Neural progenitor cell (in vitro differentiated cells): ENCODE data around the gene FBLN2.

Experiments
- EZH2 ChIP-seq: fragments of 200-600 bp; sonication (generic); IDR thresholded peaks from 2 replicates; pipeline ENCODE4 v1.6.1; 2017; ENCODE audit warnings: antibody characterized with exemption, mild to moderate bottlenecking, moderate library complexity
- TF ChIP-seq, protein P1 (sequence below): fragments of 200-600 bp; sonication (generic); IDR thresholded peaks from 2 replicates; pipeline ENCODE4 v1.5.1; 2017; ENCODE audit warnings: antibody characterized with exemption, mild to moderate bottlenecking

DNA sequence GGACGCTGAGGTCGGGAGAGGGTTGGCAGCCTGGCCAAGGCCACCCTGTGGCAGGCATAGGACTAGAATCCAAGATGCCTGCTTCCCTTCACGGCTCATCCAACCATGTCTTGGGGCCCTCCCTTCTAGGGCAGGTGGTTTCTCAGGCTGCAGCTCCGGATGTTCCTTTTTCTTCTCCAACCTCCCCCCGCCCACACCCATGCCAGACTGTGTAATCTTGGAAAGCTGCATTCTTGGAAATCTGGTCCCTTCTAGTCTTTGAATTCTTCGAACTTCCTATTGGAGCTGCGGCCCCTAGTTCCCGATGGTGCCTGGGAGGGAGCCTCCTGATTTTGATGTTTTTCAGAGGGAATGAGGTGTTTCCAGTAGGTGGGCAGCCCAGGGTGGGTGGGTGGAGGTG is 109.8 kb downstream of the FBLN2 start:
- TF ChIP-seq, protein P1, sequence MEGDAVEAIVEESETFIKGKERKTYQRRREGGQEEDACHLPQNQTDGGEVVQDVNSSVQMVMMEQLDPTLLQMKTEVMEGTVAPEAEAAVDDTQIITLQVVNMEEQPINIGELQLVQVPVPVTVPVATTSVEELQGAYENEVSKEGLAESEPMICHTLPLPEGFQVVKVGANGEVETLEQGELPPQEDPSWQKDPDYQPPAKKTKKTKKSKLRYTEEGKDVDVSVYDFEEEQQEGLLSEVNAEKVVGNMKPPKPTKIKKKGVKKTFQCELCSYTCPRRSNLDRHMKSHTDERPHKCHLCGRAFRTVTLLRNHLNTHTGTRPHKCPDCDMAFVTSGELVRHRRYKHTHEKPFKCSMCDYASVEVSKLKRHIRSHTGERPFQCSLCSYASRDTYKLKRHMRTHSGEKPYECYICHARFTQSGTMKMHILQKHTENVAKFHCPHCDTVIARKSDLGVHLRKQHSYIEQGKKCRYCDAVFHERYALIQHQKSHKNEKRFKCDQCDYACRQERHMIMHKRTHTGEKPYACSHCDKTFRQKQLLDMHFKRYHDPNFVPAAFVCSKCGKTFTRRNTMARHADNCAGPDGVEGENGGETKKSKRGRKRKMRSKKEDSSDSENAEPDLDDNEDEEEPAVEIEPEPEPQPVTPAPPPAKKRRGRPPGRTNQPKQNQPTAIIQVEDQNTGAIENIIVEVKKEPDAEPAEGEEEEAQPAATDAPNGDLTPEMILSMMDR: no peak
- TF ChIP-seq EZH2: no peak
